ENCODE data around the gene KMT2A. TPM values are rescaled to one million over a fixed set of nuclear protein-coding genes. Genes with fewer than 3 reads are reported as not detected.

Gene KMT2A
- total and polyA plus RNA-seq, 12 donors, result 9.5 to 107 (median 42.5) TPM

DNA sequence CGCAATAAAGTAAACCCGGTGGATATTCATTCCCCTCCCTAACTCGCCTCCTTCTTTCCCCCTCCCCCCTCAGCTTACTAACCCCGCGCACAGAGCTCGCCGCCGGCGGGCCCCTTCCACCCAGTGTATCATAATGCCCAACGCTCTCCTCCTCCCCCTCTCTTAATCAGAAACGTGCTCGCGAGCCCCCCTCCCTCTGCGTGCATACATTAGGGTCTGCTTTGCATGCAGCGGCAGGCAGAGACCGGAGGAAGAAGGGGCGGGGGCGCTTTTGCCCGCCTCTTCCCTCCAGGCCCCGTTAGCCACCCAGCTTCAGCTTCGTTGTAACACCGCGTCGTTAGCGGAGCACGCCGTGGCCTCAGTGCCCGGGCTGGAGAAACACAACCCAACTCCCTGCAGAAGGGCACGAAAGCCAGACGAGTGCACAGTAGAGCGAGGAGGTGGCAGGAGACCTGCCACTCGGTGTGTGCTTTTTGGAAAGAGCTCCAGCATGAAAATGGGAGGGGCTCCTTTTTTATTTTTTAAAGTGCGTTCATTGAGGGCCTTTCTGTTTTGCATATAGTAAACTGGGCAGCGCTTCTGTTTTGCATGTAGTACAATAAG is 901 bp upstream of the KMT2A start:
- Histone ChIP-seq H3K4me3 (peak overlapping the region; percentile 62 to 89 (median 71)), H3K36me3 (replicated peaks in 1 of 2) (no peaks in the 10 kb centered on the region), H3K27me3 (no peaks in the 10 kb centered on the region), H3K4me1 (replicated peaks in 1 of 2) (peaks cover 20 to 25% of the 10 kb centered on the region in 2 donors), H3K27ac (peak overlapping the region; percentile 10 to 98 (median 81)), H3K9me3 (replicated peaks in 1 of 3) (no peaks in the 10 kb centered on the region)
- intact Hi-C loops (cut with DNase I), result loop anchor here in 1 of 2 donors (5.0 kb wide), 1 partner anchor 33 kb away; the partner anchor contains the start of gene ATP5MG
- TF ChIP-seq POLR2A (IDR thresholded peaks at IDR 0.05), result no peak
- TF ChIP-seq, protein P1, sequence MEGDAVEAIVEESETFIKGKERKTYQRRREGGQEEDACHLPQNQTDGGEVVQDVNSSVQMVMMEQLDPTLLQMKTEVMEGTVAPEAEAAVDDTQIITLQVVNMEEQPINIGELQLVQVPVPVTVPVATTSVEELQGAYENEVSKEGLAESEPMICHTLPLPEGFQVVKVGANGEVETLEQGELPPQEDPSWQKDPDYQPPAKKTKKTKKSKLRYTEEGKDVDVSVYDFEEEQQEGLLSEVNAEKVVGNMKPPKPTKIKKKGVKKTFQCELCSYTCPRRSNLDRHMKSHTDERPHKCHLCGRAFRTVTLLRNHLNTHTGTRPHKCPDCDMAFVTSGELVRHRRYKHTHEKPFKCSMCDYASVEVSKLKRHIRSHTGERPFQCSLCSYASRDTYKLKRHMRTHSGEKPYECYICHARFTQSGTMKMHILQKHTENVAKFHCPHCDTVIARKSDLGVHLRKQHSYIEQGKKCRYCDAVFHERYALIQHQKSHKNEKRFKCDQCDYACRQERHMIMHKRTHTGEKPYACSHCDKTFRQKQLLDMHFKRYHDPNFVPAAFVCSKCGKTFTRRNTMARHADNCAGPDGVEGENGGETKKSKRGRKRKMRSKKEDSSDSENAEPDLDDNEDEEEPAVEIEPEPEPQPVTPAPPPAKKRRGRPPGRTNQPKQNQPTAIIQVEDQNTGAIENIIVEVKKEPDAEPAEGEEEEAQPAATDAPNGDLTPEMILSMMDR (IDR thresholded peaks at IDR 0.05), result no peak
- DNase-seq, result peak; percentile 52 to 73 (median 61)
- 0 to 1% (median 0%) methylated on average over 20 to 34 of the region's 34 CpGs for WGBS, 4 donors

DNA sequence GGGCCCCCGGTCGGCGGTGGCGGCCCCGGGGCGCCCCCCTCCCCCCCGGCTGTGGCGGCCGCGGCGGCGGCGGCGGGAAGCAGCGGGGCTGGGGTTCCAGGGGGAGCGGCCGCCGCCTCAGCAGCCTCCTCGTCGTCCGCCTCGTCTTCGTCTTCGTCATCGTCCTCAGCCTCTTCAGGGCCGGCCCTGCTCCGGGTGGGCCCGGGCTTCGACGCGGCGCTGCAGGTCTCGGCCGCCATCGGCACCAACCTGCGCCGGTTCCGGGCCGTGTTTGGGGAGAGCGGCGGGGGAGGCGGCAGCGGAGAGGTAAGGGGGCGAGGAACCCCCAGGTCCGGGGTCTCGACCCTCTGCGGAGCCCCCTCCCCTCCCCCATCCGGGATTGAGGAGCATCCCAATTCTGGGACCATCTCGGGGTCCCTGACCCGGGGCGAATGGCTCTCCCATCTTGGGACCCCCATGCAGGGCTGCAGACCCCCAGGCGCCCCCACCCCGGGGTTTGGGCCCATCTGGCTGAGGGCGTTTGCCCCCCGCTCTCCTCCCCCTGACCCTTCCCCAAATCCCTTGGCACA is 431 bp downstream of the KMT2A start:
- no peaks in the 10 kb centered on the region for H3K9me3 ChIP-seq (replicated peaks in 1 of 3)
- H3K27me3 ChIP-seq, result no peaks in the 10 kb centered on the region
- H3K4me3 ChIP-seq, result peak overlapping the region; percentile 28 to 89 (median 71)
- no peaks in the 10 kb centered on the region for H3K36me3 ChIP-seq (replicated peaks in 1 of 2)
- peak in 6 of 7 donors; percentile 22 to 59 (median 33) for DNase-seq
- intact Hi-C loops (cut with DNase I), result loop anchor here in 1 of 2 donors (5.0 kb wide), 1 partner anchor 34 kb away; the partner anchor contains the start of gene ATP5MG
- TF ChIP-seq, protein P1 (IDR thresholded peaks at IDR 0.05), result no peak
- TF ChIP-seq POLR2A (IDR thresholded peaks at IDR 0.05), result no peak
- peaks cover 25 to 34% of the 10 kb centered on the region in 2 donors for H3K4me1 ChIP-seq (replicated peaks in 1 of 2)
- 0 to 1% (median 0%) methylated on average over 2 to 55 of the region's 55 CpGs; no CpG with 5 or more reads in 1 of the 4 donors for WGBS, 4 donors
- peak overlapping the region; percentile 70 to 98 (median 83) for H3K27ac ChIP-seq

DNA sequence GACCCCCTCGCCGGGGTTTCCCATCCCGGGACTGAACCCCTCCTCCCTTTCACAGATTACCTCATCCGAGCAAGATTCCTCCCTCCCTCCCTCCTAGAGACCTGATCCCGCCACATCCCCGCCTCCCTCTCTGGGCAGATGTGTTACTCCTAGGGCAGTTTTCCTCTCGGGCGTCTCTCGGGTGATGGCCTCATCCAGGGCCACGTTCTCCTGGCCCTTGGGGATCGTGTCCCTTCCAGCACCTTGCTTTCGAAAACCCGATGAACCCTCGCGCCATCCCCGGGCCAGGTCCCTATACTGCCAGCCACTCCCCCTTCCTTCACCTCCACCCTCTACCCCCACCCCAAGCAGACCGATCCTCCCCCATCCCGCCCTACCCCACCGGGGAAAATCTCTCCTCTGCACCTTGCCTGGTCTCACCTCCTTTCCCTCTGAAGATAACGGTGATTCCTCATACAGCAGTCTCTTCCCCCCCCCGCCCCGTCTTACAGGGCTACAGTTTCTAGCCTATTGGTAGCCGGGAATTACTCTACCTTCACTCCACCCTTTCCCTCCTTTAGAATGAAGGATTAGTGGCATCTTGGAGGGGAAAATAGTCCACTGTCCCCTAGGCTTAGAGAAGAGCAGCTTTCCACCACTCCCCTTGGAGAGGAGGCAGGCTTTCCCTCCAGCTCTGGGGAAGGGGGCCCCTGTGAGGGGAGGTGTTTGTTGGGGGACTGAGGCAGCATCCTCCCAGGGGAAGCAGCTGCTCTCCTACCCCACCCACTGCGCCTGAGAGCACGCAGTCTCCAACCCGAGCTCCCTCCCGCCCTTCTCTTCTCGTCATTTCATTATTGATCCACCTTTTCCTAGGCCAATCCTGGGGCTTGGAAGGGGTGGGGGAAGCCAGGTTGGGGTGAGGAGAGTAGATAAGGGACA is 1.2 kb downstream of the KMT2A start:
- WGBS, 4 donors, result 0 to 1% (median 0%) methylated on average over 25 to 28 of the region's 28 CpGs
- Histone ChIP-seq H3K27ac (peak overlapping the region; percentile 70 to 98 (median 83)), H3K4me1 (replicated peaks in 1 of 2) (peaks cover 25 to 41% of the 10 kb centered on the region in 2 donors), H3K4me3 (peak overlapping the region; percentile 28 to 89 (median 71)), H3K9me3 (replicated peaks in 1 of 3) (no peaks in the 10 kb centered on the region), H3K36me3 (replicated peaks in 1 of 2) (no peaks in the 10 kb centered on the region), H3K27me3 (no peaks in the 10 kb centered on the region)
- intact Hi-C loops (cut with DNase I), result loop anchor here in 1 of 2 donors (5.0 kb wide), 1 partner anchor 35 kb away; the partner anchor contains the start of gene ATP5MG
- TF ChIP-seq, protein P1 (IDR thresholded peaks at IDR 0.05), result no peak
- peak in 1 of 2 donors; percentile 14 for TF ChIP-seq POLR2A (IDR thresholded peaks at IDR 0.05)
- DNase-seq, result peak; percentile 56 to 75 (median 62)
